AG04450 (cell line): ENCODE results near the gene MMAA. TPM values are rescaled to one million over a fixed set of nuclear protein-coding genes. Genes with fewer than 3 reads are reported as not detected.

Source experiments
- CTCF ChIA-PET: fragments of 300-600, 350-600 bp; formaldehyde crosslinking; extraction: SDS; loops from one replicate; lab custom pipeline; 2022; ENCODE audit warnings: antibody characterized with exemption, inconsistent platforms; lab: Charles Lee
- POLR2A ChIA-PET: fragments of 350-600 bp; formaldehyde crosslinking; extraction: SDS; loops from one replicate; lab custom pipeline; 2021; ENCODE audit warnings: antibody characterized with exemption, inconsistent platforms; lab: Yijun Ruan, JAX
- DNase-seq: peaks from one replicate; pipeline ENCODE4 v3.0.0-alpha.2; 2011; ENCODE audit warnings: low read depth, low spot score
- H3K27ac ChIP-seq: one replicate; pipeline ENCODE4 v1.5.1; 2012; ENCODE audit warnings: low read depth, low read length, control low read depth
- H3K27me3 ChIP-seq: one replicate; pipeline ENCODE4 v1.6.0; 2012; ENCODE audit warnings: low read length; ENCODE audit not compliant: control insufficient read depth, insufficient read depth
- H3K4me3 ChIP-seq: 2 replicates; pipeline ENCODE4 v1.5.1; 2011; ENCODE audit warnings: mild to moderate bottlenecking, low read depth, low read length, control low read depth
- H3K9me3 ChIP-seq: 2 replicates; pipeline ENCODE4 v1.5.1; 2012; ENCODE audit warnings: low read length; ENCODE audit not compliant: control insufficient read depth, insufficient read depth
- CTCF ChIP-seq: IDR thresholded peaks from 2 replicates; pipeline ENCODE4 v1.5.1; 2011; ENCODE audit warnings: low read depth, low read length, control low read depth, inconsistent platforms
- polyA plus RNA-seq: library from polyadenylated mRNA; depleted of rRNA; stranded (reverse); fragments of >200 nt; gene quantifications from 2 replicates; pipeline ENCODE4 v1.2.3, GENCODE V29; 2011; rRNA removed

The MMAA gene
- polyA plus RNA-seq, 1 experiment: 8.8 TPM

GRCh38 chr4:145703850-145704497 lies 84.8 kb downstream of the MMAA start:
- H3K27me3 ChIP-seq: no peaks in the 10 kb centered on the region
- POLR2A ChIA-PET: no interaction called here
- no peak overlapping the region for H3K4me3 ChIP-seq
- H3K9me3 ChIP-seq: no peaks in the 10 kb centered on the region
- H3K27ac ChIP-seq: no peak overlapping the region
- no peak for DNase-seq
- CTCF ChIA-PET: interaction anchor here (1.0 kb wide), 1 partner anchor 20 kb away, joined by 3 read pairs; no protein-coding TSS in a partner anchor
- TF ChIP-seq CTCF: no peak

GRCh38 chr4:145709336-145709735 lies 90.2 kb downstream of the MMAA start:
- ChIA-PET POLR2A (interaction anchor here (0.7 to 1.0 kb wide), 2 partner anchors 25 to 30 kb away, joined by 5 to 7 read pairs; partner anchors contain the start of gene C4orf51), CTCF (no interaction called here)
- no peak for DNase-seq
- no peak overlapping the region for H3K27ac ChIP-seq
- H3K4me3 ChIP-seq: no peak overlapping the region
- TF ChIP-seq CTCF: no peak
- H3K27me3 ChIP-seq: no peaks in the 10 kb centered on the region
- H3K9me3 ChIP-seq: no peaks in the 10 kb centered on the region

Other genes with a start within 250 kb of the MMAA start
- 59.0 and 64.7 TPM in 2 replicates for gene SMAD1, start 137.5 kb upstream of the MMAA start, polyA plus RNA-seq
- gene C4orf51, start 60.8 kb downstream of the MMAA start, polyA plus RNA-seq: not detected in 2 replicates